GM18907 (cell line): ENCODE measurements around the gene PCYT2.
A peak's percentile ranks its signal among the peaks of the same experiment; 100 is the strongest.
"Not testable (repeated sequence)": the region's sequence is repeated elsewhere in the genome, so short reads cannot be mapped to it uniquely, and the experiment has no call there.

Source experiments
- ATAC-seq: cut with Tn5 transposase; IDR thresholded peaks from one replicate; pipeline ENCODE4 v1.9.1; 2021; ENCODE audit warnings: mild to moderate bottlenecking, moderate library complexity; ENCODE audit not compliant: unreplicated experiment

The PCYT2 gene

DNA sequence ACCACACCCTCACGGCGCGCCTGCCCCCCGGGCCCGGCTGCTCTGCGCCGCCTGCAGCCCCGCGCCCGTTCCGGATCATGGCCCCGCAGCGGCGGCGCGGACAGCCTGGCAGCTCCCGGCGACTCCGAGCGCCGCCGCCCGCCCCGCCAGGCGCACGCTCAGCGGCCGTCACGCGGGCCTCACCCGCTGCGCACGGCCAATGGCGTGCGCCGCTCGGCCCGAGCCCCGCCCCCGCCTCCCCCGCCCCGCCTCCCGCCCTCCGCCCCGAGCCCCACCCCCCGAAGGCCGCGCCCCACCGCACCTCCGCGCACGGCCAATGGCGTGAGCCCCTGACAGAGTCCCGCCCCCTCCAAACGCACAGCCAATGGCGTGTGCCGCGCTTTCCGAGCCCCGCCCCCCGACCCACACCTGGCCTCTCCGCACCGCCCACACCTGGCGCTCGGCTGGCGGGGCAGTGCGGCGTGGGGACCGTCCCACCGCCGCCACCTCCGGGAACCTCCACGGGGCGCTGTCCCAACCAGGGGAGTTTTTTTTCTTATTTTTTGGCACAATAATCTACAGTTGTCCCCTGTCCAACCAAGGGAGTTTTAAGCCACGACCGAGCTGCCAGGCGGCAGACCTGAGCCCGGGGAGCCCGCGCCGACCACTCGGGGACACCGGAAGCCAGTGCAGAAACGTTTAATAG lies at the start of gene PCYT2:
Gene PCYT2 (minus strand): TSS at position 123 of the 685 bp plus-strand sequence. CDS start 44 bp downstream, at position 79.
- peak; percentile 56 for ATAC-seq

DNA sequence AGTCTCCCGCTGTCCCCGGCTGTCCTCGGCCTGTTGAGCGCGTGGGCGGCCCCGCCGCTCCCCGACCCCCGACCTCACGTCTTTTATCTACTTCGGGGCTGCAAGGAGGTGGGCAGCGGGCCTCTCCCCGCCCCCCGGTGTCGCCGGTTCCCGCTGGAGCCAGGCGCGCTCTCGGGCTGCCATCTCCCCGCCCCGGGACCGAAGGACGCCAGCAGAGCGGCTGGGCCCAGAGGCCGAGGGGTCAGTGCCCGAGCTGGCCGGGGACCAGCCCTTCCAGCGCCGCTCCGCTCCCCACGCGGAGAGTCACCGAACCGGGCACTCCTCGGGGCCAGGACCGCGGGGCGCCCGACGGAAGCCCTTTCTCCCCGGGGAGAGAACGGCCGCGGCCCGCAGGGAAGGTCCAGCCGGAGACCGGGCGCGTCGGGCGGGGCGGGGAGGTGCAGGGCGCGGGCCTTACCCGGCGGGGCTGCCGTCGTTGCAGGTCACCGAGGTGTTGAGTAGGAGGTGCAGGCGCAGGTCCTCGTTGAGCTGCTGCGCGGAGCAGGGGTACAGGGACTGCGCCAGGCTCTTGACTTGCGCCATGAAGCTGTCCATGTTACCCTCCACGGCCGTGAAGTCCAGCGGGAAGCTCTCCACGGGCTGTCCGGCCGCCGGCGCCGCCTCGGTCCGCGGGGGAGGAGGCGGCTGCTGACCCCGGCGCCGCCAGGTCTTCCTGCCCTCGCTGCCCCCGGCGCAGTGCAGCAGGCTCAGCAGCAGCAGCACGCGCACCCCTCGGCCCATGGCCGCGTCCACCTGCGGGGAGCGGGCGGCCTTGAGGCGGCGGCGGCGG lies 49.1 kb upstream of the PCYT2 start:
- ATAC-seq: no peak

DNA sequence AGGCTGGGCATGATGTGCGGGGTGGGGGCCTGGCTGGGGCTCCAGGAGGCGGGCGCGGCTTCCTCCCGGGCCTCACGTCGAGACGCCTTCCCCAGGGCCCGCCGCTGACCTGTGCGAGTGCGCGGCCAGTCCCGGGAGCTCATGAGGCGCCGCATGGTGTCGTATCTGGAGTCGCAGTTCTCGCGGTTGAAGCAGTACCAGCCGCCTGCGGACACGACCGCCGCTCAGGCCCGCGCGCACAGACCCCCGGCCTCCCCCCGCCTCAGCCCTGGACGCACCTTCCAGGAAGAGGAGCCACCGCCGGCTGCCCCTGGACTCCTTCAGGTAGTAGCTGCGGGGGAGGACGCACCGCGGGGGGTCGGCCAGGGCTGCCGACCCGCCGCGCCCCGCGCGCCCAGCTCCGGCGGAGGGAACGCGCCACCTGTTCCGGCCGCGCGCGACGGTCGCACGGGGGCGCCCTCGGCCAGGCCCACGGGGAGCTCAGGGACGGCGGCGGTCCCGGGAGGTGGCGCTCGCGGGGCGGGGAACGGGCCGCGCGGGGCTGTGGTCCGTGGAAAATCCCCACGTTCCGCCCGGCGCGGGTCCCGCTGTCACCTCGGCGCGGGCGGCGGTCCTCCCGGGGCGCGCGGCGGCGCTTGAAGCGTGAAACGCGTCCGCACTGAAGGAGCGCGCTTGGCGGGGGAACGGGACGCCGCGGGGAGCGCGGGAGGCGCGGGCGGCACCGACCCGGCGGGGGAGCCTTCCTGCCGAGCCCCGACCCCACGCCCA lies 48.3 kb upstream of the PCYT2 start:
- peak; percentile 48 for ATAC-seq

DNA sequence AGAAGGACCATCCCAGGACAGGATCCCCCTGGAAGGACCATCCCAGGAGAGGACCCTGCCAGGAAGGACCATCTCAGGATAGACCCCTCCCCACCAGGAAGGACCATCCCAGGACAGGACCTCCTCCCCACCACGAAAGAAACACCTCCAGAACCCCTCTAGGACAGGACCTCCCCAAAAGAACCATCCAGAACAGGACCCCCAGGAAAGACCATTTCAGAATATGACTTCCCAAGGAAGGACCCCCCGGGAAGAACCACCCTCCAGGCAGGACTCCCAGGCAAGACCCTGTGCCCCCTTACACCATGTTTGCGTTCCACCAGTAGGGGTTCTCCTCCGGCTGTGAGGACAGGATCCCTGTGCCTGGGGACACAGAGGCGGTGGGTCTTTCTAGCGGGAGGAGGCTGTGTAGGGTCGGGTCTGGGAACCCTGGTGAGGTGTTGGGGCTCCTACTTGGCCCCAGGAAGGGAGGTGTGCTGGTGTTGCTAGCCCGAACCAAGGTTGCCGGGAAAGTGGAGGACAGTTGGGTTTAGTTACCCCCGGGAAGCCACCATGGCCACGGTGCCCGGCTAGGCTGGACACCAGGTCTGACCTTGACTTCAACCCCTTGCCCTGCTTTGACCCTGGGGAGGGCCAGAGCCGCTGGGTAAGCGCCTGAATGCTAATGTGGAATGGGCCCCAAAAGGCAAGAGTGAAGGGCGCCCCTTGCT lies 47.6 kb upstream of the PCYT2 start:
- ATAC-seq: no peak

DNA sequence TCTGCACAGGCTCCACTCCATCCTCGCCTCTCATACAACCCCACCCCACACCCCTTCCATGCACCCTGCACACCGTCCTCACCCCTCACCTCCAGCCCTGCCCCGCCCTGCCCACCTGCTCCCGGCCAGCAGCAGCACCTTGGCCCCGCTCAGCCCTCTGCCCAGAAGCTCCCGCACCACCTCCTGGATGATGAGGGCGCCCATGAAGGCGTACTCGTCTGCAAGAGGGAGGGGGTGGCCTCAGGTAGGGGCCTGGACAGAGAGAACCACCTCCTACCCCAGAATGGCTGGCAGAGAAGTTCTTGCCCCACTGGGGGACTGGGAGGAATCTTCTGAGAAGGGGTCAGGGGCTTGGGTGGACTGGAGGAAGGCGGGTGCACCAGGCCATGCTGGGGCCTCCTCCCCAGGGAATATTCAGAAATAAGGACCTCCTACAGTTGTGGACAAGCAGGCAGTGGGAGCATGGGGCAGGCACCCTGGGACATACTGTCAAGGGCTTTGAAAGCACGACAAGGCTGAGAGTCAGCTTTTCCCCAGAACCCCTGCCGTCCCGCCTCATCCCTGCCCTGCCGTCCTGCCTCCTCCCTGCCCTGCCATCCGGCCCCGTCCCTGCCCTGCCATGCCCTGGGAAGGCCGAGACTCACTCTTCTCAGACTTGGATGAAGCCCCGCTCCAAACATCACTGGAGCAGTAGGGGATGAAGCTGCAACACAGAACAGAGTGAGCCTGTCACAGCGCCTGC lies 46.7 kb upstream of the PCYT2 start:
- ATAC-seq: no peak

DNA sequence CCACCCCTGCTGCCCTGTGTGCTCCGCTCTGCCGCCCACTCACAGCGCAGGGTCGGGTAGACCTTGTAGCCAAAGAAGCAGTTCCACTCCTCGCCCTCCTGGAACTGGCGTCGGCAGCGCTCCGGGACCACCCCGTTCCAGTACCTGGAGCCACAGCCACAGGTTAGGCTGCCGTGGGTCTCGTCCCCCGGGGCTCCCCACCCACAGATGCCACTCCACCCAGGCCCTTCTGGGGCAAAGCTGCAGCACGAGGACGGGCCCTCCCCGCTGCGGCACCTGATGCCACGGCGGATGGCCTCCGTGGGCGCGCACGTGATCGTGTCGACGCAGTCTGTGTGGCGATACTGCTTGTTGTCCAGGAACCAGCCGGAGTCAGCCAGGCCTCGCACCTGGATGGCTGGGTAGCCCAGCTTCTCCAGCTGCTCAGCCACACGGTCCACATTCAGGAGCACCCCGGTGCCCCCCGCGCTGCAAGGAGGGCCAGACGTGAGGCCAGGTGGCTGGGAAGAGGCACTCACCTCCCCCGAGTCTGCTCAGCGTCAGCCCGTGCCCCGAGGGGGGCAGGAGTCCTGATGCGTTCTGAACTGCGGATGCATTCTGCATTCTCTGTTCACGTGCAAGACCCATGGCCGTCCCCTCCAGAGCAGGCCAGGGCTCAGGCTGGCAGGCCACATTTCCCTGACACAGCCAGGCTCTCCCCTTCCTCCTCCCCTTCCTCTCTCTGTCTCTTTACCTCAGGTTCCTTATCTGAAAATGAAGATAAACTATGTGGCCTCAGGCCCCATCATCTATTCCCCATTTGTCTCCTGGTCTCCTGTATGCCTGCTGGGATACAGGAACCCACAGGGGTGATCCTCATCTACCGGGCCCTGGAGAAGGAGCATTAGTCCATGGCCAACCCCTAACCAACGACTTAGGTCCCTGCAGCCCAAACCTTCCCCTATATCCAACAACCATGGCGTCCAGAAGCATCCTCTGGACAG lies 45.7 kb upstream of the PCYT2 start:
- no peak for ATAC-seq

DNA sequence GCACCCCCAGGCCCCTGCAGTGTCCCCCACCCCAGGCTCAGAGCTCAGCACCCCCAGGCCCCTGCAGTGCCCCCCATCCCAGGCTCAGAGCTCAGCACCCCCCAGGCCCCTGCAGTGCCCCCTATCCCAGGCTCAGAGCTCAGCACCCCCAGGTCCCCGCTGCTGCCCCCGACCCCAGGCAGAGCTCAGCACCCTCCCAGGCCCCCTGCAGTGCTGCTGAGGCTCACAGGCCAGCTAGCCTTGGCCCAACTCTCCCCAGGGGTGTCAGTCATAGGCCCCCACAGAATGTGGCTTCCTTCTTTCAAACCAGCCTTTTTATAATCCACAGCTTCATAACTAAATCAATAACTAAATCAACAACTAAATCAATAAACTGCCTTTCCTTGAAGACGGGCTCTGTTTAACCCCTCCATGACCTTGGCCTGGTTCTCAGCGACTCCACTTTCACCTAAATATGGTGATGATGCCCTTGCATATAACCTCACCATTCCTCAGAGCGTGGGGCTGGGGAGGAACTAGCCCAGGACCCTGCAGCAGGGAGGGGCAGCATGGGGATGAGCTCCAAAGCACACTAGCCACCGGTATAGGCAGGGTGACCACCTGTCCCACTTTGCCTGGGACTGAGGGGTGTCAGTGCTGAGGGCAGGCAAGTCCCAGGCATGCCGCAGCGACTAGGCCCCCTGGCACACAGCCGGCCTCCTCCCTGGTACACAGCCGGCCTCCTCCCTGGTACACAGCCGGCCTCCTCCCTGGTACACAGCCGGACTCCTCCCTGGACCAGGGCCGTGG lies 44.8 kb upstream of the PCYT2 start:
- no peak for ATAC-seq

DNA sequence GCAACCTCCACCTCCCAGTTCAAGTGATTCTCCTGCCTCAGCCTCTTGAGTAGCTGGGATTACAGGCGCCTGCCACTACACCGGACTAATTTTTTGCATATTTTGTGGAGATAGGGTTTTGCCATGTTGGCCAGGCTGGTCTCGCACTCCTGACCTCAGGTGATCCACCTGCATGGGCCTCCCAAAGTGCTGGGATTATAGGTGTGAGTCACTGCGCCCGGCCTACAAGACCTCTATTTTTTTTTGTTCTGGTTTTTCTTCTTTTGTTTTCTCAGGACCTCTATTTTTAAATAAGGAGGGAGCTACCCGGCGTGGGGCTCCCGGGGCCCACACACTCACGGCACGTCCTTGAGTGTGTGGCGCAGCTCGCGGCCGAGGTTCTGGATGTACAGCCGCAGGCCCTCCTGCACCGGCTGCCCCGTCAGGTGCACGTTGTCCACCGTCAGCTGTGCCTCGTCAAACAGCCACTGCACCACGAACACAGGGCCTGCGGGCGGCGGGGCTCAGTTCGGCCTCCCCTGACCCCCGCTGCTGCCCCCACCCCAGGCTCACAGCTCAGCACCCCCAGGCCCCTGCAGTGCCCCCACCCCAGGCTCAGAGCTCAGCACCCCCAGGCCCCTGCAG lies 44.0 kb upstream of the PCYT2 start:
- no peak for ATAC-seq

DNA sequence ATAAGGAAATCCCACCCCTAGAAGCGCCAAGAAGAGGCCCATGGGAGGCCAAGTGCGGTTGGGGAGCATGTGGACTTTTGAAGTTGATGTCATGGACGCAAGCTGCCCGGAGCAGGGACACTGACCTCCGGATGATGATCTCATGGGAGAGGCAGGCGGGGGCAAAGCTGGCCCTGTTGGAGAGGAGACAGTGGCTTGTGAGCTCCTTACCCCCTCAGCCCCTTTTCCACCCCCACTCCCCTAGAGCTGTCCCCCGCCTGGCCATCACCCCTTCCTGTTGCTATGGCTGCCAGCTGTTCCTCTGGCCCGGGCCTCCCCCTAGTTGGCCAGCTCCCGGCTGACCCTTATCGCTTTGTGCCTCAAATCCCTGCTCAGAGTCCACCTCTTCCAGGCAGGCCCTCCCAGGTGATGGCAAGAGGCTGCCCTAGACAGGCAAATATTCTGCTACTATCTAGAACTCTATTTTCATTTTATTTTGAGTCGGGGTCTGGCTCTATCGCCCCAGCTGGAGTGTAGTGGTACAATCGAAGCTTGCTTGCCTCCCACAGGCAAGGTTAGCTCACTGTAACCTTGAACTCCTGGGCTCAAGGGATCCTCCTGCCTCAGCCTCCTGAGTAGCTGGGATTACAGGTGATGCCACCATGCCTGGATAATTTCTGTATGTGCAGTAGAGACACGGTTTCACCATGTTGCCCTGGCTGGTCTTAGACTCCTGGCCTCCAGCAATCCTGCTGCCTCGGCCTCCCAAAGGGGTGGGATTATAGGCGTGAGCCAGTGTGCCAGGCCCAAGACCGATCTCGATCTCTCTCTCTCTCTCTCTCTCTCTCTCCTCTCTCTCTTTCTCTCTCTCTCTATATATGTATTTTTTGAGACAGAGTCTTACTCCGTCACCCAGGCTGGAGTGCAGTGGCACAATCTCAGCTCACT lies 43.2 kb upstream of the PCYT2 start:
- ATAC-seq: no peak

DNA sequence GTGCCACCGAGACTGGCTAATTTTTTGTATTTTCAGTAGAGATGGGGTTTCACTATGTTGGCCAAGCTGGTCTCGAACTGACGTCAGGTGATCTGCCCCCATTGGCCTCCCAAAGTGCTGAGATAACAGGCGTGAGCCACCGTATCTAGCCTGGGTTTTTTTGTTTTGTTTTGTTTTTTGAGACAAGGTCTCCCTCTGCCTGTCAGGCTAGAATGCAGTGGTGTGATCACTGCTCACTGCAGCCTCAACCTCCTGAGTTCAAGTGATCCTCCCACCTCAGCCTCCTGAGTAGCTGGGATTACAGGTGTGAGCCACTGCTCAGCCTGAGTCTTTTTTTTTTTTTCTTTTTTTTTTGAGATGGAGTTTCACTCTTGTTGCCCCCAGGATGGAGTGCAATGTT lies 42.2 kb upstream of the PCYT2 start:
- ATAC-seq: not testable (repeated sequence)

DNA sequence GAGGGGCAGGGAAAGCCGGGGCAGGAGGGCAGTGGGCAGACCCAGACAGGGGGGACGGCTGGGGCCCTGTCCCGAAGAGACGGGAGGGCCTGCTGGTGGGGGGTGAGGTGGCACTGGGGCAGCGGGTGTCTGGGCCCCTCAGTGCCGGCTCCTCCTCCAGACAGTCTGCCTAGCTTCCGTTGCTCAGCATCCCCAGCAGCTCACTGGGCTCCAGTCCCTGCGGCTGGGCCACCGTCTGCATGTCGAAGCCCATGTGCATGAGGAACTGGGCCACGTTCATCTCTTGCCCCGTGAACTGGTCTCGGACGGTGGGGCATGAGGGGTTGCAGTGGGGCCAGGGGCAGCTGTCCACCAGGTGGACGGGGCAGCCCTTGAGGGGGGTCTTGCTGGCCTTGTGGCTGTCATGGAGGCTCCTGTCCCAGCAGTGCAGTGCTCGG lies 41.6 kb upstream of the PCYT2 start:
- no peak for ATAC-seq

DNA sequence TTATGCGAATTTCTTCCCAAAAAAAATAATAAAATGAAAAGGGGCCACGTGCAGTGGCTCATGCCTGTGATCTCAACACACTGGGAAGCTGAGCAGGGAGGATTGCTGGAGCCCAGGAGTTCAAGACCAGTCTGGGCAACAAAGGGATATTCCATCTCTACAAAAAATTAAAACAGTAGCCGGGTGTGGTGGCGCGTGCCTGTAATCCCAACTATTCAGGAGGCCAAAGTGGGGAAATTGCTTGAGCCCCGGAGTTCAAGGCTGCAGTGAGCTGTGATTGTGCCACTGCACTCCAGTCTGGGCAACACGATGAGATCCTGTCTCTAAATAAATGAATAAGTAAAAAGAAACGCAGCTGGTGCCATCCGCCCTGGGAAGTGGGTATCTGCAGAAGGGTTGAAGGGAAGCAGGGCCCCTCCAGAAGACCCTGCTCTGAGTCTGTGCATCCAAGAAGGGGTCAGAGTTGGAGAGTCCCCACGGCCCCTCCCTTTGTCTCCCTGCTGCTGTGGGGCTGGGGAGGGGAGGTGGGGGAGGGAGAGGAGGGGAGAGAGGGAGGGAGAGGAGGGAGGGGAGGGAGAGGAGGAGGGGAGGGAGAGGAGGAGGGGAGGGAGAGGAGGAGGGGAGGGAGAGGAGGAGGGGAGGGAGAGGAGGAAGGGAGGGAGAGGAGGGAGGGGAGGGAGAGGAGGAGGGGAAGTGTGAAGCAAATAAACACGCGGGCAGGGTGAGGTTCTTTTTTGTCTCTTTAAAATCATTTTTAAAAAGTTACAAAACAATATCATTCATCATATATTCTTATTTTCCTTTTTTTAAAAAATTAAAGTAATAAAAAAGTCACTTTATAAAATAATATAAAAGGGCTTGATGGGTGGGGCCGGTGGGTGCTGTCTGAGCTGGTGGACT lies 40.8 kb upstream of the PCYT2 start:
- no peak for ATAC-seq

DNA sequence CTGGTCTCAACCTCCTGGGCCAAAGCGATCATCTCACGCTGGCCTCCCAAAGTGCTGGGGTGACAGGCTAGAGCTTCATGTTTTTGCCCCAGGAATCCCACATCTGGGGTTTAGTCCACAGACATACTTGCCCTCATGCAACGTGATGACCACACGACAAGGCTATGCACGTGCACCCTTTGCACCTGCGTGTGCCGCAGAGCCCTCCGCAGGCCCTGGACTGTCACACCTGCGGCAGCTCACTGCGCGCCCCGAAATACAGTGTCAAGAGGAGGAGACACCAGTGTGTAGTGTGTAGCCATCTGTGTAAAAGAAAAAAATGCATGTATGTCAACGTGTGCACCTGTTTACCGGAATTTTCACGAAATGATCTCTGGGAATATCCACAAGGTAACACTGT lies 39.3 kb upstream of the PCYT2 start:
- no peak for ATAC-seq

DNA sequence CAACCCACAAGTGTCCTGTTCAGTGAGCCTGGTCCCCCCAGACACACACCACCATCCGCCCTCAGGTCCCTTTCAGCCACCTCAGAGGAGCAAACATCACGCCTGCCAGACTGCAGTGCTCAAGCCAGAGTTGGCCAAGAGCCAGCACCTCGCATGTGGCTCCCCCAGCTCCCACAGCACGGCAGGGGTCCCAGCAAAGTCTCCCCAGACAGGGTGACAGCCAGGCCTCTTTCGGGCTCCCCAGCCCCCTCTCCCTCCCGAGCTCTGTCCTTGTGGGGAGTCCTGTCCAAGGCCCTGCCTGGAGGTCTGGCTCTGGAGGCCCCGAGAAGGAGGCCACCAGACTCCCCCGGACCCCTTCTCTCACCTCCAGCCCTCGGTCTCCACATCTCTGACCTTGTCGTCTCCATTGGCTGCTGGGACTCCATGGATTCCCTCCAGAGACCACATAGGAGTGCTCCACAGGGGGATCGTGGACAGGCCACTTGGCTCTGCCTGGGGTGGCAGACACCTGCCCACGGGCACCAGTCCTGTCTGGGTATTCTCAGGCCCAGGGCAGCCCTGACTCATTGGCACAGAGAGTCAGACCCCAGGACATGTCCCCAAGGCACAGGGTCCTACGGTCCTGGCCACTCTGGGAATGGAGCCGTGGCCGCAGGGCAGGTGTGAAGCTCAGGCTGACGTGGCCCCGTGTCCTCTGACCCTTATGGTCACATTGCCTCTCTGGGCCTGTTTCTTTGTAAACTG lies 37.6 kb upstream of the PCYT2 start:
- ATAC-seq: no peak

DNA sequence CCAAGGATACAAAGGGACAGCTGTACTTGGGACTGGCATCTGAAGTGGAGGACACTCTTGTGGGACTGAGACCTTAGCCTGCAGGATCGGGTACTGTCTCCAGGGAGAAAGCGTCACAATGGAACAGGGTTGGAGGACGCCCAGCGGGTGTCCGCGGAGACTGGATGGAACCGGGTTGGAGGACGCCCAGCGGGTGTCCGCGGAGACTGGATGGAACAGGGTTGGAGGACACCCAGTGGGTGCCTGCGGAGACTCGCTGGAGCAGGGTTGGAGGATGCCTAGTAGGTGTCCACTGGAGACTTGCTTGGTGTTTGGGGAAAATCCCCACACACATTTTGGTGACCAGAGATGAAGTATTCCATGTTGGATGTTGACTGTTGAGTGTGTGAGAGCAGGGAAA lies 36.0 kb upstream of the PCYT2 start, which contains the start of gene MYADML2:
Gene MYADML2 (minus strand): TSS at position 45 of the 400 bp plus-strand sequence. CDS start 5,492 bp downstream, outside the sequence.
- ATAC-seq: no peak
